ENCODE data around the gene MX2. TPM values are rescaled to one million over a fixed set of nuclear protein-coding genes. Genes with fewer than 3 reads are reported as not detected.

MX2 gene
- total and polyA plus RNA-seq, 2 donors (not counting 3 experiments of a cell fraction or from before 2014, with no cell fraction given), result 0.01 TPM; not detected in 1

DNA sequence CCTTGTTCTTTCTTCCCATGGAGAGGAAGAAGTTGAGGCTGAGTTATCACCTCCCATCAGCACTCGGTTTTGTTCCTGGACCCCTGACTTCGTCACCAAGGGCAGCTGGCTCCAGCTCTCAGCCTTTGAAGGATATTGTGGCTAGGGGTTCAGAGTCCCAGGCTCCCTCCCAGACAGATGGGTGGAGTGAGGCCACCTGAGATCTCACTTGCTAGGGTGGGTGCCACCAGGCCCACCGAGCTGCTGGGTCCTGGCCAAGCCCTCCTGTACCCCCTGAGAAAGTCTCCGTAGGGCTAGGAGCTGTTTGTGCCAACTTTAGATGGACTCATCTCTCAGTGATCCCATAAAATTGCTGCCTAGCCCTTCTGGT, 6.9 kb downstream of the MX2 start:
- H3K4me1 ChIP-seq (ENCODE audit: control insufficient read depth, extremely low read depth, insufficient read depth, low read length), result no peaks in the 10 kb centered on the region
- H3K36me3 ChIP-seq (ENCODE audit: control insufficient read depth in 2 of 2, extremely low read depth in 1 of 2, insufficient read depth in 2 of 2, low read length in 2 of 2), result no peaks in the 10 kb centered on the region
- intact Hi-C loops (cut with micrococcal nuclease) (no loop called here), dilution Hi-C loops (cut with MboI; ENCODE audit: extremely low pct_ligation_motif_present, low sequenced_read_pairs) (no loop called here)
- H3K27ac ChIP-seq (ENCODE audit: insufficient read depth, low read depth, low read length), result no peak overlapping the region
- H2AFZ ChIP-seq (ENCODE audit: low read depth, low read length), result no peak overlapping the region
- ChIA-PET CTCF (no interaction called here), POLR2A (no interaction called here)
- H3K9ac ChIP-seq (replicated peaks; ENCODE audit: extremely low read depth, insufficient read depth, low read length), result no peak overlapping the region
- H3K4me2 ChIP-seq (ENCODE audit: insufficient read depth, low read length), result no peak overlapping the region
- H3K79me2 ChIP-seq (ENCODE audit: control insufficient read depth, insufficient read depth, low read length), result no peaks in the 10 kb centered on the region
- TF ChIP-seq POLR2A (IDR thresholded peaks at IDR 0.05; ENCODE audit: low read depth, low read length) (no peak), JUN (IDR thresholded peaks at IDR 0.05; ENCODE audit: borderline replicate concordance, insufficient read depth, insufficient read length, low read depth) (no peak), MYC (IDR thresholded peaks at IDR 0.05; ENCODE audit: low read depth, low read length) (no peak), FOS (IDR thresholded peaks at IDR 0.05; ENCODE audit: borderline replicate concordance, insufficient read depth, low read length) (no peak), GATA2 (IDR thresholded peaks at IDR 0.05; ENCODE audit: insufficient read depth, insufficient read length, low read depth, low read length) (no peak), EZH2 (IDR thresholded peaks at IDR 0.05; ENCODE audit: borderline replicate concordance, low read depth, low read length, severe bottlenecking) (no peak), POLR2AphosphoS5 (IDR thresholded peaks at IDR 0.05; ENCODE audit: insufficient read depth, low read depth, low read length) (no peak)
- TF ChIP-seq, protein P1, sequence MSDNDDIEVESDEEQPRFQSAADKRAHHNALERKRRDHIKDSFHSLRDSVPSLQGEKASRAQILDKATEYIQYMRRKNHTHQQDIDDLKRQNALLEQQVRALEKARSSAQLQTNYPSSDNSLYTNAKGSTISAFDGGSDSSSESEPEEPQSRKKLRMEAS (IDR thresholded peaks at IDR 0.05; ENCODE audit: insufficient read depth, insufficient read length), result no peak
- TF ChIP-seq, protein P2, sequence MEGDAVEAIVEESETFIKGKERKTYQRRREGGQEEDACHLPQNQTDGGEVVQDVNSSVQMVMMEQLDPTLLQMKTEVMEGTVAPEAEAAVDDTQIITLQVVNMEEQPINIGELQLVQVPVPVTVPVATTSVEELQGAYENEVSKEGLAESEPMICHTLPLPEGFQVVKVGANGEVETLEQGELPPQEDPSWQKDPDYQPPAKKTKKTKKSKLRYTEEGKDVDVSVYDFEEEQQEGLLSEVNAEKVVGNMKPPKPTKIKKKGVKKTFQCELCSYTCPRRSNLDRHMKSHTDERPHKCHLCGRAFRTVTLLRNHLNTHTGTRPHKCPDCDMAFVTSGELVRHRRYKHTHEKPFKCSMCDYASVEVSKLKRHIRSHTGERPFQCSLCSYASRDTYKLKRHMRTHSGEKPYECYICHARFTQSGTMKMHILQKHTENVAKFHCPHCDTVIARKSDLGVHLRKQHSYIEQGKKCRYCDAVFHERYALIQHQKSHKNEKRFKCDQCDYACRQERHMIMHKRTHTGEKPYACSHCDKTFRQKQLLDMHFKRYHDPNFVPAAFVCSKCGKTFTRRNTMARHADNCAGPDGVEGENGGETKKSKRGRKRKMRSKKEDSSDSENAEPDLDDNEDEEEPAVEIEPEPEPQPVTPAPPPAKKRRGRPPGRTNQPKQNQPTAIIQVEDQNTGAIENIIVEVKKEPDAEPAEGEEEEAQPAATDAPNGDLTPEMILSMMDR (IDR thresholded peaks at IDR 0.05; ENCODE audit: extremely low read depth in 1 of 2, insufficient read depth in 1 of 2, low read depth in 1 of 2, low read length in 2 of 2), result no peak
- FAIRE-seq (no peak), DNase-seq (ENCODE audit: low read depth, low spot score) (no peak)
- no peaks in the 10 kb centered on the region for H3K27me3 ChIP-seq (ENCODE audit: control insufficient read depth in 2 of 2, insufficient read depth in 2 of 2, low read length in 2 of 2)
- no TSS peak for BruUV-seq (replicated peaks)
- no peaks in the 10 kb centered on the region for H3K9me1 ChIP-seq (replicated peaks; ENCODE audit: control insufficient read depth, extremely low read depth, insufficient read depth, low read length)
- no peaks in the 10 kb centered on the region for H4K20me1 ChIP-seq (replicated peaks; ENCODE audit: control insufficient read depth, extremely low read depth, insufficient read depth, low read length)
- no peak overlapping the region for H3K4me3 ChIP-seq (replicated peaks in 1 of 3; ENCODE audit: insufficient read depth in 1 of 3, low read depth in 1 of 3, low read length in 3 of 3)
- H3K9me3 ChIP-seq (replicated peaks; ENCODE audit: control insufficient read depth, insufficient read depth, low read length), result no peaks in the 10 kb centered on the region

All from endothelial cell of umbilical vein (primary cell).